ENCODE measurements around the gene SCFD1.
"Not testable (repeated sequence)": the region's sequence is repeated elsewhere in the genome, so short reads cannot be mapped to it uniquely, and the experiment has no call there.

The SCFD1 gene

GRCh38 chr14:30600922-30601918 is 20.9 kb upstream of the SCFD1 start:
- H3K27ac ChIP-seq, result no peak overlapping the region
- TF ChIP-seq CTCF (conservative IDR thresholded peaks at IDR 0.05), result no peak

- no peak for TF ChIP-seq CTCF (conservative IDR thresholded peaks at IDR 0.05)
Measured at GRCh38 chr14:30603402-30603801, 18.7 kb upstream of the SCFD1 start.

GRCh38 chr14:30604696-30605095 is 17.4 kb upstream of the SCFD1 start:
- not testable (repeated sequence) for H3K27ac ChIP-seq

More at GRCh38 chr14:30603402-30603801, 18.7 kb upstream of the SCFD1 start:
- no peak overlapping the region for H3K27ac ChIP-seq

GRCh38 chr14:30607156-30607780 is 14.9 kb upstream of the SCFD1 start:
- H3K27ac ChIP-seq, result no peak overlapping the region
- no peak for TF ChIP-seq CTCF (conservative IDR thresholded peaks at IDR 0.05)

- peak; percentile 19; the same call in 1 of the 2 replicates for TF ChIP-seq CTCF (conservative IDR thresholded peaks at IDR 0.05)
- peak overlapping the region; percentile 83; the same call in 1 of the 2 replicates for H3K27ac ChIP-seq
Measured at GRCh38 chr14:30608533-30609006, 13.5 kb upstream of the SCFD1 start.

- peak overlapping the region; percentile 83 for H3K27ac ChIP-seq
- TF ChIP-seq CTCF (conservative IDR thresholded peaks at IDR 0.05), result peak; percentile 57
Measured at GRCh38 chr14:30610787-30611343, 11.3 kb upstream of the SCFD1 start.

GRCh38 chr14:30614155-30614554 is 8.0 kb upstream of the SCFD1 start:
- no peak overlapping the region for H3K27ac ChIP-seq
- TF ChIP-seq CTCF (conservative IDR thresholded peaks at IDR 0.05), result no peak

Data from VCaP (cell line).